ENCODE results near the gene LRRC3.

- TF ChIP-seq EZH2 (IDR thresholded peaks at IDR 0.05), result no peak
- no peak for TF ChIP-seq CTCF (IDR thresholded peaks at IDR 0.05)
- no peak for TF ChIP-seq EZH2phosphoT487 (IDR thresholded peaks at IDR 0.05)
Measured at GRCh38 chr21:44441581-44442265, 13.6 kb upstream of the LRRC3 start.

All from neural progenitor cell (in vitro differentiated cells).